HEK293 (cell line): ENCODE data around the gene NME8.

ENCODE experiments used
- CTCF ChIP-seq: fragments of 450-650 bp; formaldehyde crosslinking; IDR thresholded peaks from 2 replicates; pipeline ENCODE4 v1.5.1; 2016; ENCODE audit warnings: missing biosample characterization, missing genetic modification characterization
- HOXC10 ChIP-seq: sonication (generic); formaldehyde crosslinking; IDR thresholded peaks from 2 replicates; pipeline ENCODE4 v1.8.1; 2023; ENCODE audit warnings: mild to moderate bottlenecking, missing genetic modification reagents
- KLF1 ChIP-seq: fragments of 450-650 bp; formaldehyde crosslinking; IDR thresholded peaks from 2 replicates; pipeline ENCODE4 v1.5.1; 2016; ENCODE audit warnings: missing biosample characterization, missing genetic modification characterization
- PRDM1 ChIP-seq: fragments of 450-650 bp; formaldehyde crosslinking; IDR thresholded peaks from 2 replicates; pipeline ENCODE4; 2016; ENCODE audit warnings: missing biosample characterization, missing genetic modification characterization
- TCF7L2 ChIP-seq: IDR thresholded peaks from 2 replicates; pipeline ENCODE4 v1.6.1; 2011; ENCODE audit warnings: low read depth, mild to moderate bottlenecking, inconsistent platforms, low read length, moderate library complexity, borderline replicate concordance
- ZBTB1 ChIP-seq: fragments of 450-650 bp; formaldehyde crosslinking; IDR thresholded peaks from 2 replicates; pipeline ENCODE4 v1.5.1; 2016; ENCODE audit warnings: missing biosample characterization, missing genetic modification characterization
- ZNF138 ChIP-seq: fragments of 450-650 bp; formaldehyde crosslinking; IDR thresholded peaks from 2 replicates; pipeline ENCODE4 v1.5.1; 2016; ENCODE audit warnings: missing biosample characterization, missing genetic modification characterization, borderline replicate concordance
- ZNF23 ChIP-seq: fragments of 450-650 bp; formaldehyde crosslinking; IDR thresholded peaks from 2 replicates; pipeline ENCODE4 v1.5.1; 2016; ENCODE audit warnings: missing biosample characterization, missing genetic modification characterization, borderline replicate concordance
- ZNF248 ChIP-seq: fragments of 450-650 bp; formaldehyde crosslinking; IDR thresholded peaks from 2 replicates; pipeline ENCODE4 v1.5.1; 2017; ENCODE audit warnings: missing biosample characterization, missing genetic modification characterization
- ZNF549 ChIP-seq: fragments of 450-650 bp; IDR thresholded peaks from 2 replicates; pipeline ENCODE4 v1.5.1; 2018; ENCODE audit warnings: missing biosample characterization, missing genetic modification characterization, mild to moderate bottlenecking, inconsistent platforms, moderate library complexity
- TF ChIP-seq, protein P1 (sequence below): fragments of 450-650 bp; formaldehyde crosslinking; conservative IDR thresholded peaks from 2 replicates; pipeline ENCODE4 v1.5.1; 2016; ENCODE audit warnings: low read depth, missing biosample characterization, missing genetic modification characterization
- TF ChIP-seq, protein P2 (sequence below): fragments of 450-650 bp; IDR thresholded peaks from 2 replicates; pipeline ENCODE4 v1.5.1; 2018; ENCODE audit warnings: missing biosample characterization, missing genetic modification characterization

DNA sequence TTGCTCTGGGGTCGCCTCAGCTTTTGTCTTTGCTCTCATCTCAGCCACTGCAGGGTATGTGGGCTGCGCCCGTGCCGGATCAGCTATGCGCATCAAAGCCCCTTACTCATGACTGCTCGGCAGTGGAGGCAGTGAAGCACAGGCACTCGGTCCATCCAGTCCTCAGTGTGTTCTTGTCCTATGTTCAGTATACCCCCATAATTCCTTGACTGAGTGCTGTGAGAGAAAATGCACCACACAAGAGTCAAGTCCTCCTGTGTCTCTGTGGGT lies 99.5 kb downstream of the NME8 start:
- TF ChIP-seq PRDM1 (tag by site-specific recombination) (no peak), CTCF (no peak), ZBTB1 (tag by site-specific recombination) (no peak), TCF7L2 (no peak), ZNF138 (no peak), ZNF248 (tag by site-specific recombination) (no peak), ZNF23 (tag by site-specific recombination) (no peak), ZNF549 (tag by site-specific recombination) (no peak), KLF1 (tag by site-specific recombination) (no peak), HOXC10 (no peak)
- TF ChIP-seq, protein P1, sequence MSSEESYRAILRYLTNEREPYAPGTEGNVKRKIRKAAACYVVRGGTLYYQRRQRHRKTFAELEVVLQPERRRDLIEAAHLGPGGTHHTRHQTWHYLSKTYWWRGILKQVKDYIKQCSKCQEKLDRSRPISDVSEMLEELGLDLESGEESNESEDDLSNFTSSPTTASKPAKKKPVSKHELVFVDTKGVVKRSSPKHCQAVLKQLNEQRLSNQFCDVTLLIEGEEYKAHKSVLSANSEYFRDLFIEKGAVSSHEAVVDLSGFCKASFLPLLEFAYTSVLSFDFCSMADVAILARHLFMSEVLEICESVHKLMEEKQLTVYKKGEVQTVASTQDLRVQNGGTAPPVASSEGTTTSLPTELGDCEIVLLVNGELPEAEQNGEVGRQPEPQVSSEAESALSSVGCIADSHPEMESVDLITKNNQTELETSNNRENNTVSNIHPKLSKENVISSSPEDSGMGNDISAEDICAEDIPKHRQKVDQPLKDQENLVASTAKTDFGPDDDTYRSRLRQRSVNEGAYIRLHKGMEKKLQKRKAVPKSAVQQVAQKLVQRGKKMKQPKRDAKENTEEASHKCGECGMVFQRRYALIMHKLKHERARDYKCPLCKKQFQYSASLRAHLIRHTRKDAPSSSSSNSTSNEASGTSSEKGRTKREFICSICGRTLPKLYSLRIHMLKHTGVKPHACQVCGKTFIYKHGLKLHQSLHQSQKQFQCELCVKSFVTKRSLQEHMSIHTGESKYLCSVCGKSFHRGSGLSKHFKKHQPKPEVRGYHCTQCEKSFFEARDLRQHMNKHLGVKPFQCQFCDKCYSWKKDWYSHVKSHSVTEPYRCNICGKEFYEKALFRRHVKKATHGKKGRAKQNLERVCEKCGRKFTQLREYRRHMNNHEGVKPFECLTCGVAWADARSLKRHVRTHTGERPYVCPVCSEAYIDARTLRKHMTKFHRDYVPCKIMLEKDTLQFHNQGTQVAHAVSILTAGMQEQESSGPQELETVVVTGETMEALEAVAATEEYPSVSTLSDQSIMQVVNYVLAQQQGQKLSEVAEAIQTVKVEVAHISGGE (tag by site-specific recombination): no peak
- TF ChIP-seq, protein P2, sequence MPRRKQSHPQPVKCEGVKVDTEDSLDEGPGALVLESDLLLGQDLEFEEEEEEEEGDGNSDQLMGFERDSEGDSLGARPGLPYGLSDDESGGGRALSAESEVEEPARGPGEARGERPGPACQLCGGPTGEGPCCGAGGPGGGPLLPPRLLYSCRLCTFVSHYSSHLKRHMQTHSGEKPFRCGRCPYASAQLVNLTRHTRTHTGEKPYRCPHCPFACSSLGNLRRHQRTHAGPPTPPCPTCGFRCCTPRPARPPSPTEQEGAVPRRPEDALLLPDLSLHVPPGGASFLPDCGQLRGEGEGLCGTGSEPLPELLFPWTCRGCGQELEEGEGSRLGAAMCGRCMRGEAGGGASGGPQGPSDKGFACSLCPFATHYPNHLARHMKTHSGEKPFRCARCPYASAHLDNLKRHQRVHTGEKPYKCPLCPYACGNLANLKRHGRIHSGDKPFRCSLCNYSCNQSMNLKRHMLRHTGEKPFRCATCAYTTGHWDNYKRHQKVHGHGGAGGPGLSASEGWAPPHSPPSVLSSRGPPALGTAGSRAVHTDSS: no peak
